ENCODE results near the gene SIAH2.

- TF ChIP-seq POLR2A (IDR thresholded peaks at IDR 0.05) (no peak), EP300 (IDR thresholded peaks at IDR 0.05) (no peak)
- TF ChIP-seq, protein P1, sequence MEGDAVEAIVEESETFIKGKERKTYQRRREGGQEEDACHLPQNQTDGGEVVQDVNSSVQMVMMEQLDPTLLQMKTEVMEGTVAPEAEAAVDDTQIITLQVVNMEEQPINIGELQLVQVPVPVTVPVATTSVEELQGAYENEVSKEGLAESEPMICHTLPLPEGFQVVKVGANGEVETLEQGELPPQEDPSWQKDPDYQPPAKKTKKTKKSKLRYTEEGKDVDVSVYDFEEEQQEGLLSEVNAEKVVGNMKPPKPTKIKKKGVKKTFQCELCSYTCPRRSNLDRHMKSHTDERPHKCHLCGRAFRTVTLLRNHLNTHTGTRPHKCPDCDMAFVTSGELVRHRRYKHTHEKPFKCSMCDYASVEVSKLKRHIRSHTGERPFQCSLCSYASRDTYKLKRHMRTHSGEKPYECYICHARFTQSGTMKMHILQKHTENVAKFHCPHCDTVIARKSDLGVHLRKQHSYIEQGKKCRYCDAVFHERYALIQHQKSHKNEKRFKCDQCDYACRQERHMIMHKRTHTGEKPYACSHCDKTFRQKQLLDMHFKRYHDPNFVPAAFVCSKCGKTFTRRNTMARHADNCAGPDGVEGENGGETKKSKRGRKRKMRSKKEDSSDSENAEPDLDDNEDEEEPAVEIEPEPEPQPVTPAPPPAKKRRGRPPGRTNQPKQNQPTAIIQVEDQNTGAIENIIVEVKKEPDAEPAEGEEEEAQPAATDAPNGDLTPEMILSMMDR (IDR thresholded peaks at IDR 0.05), result no peak
These were observed 42.4 kb upstream of the SIAH2 start for GRCh38 chr3:150805354-150805753.

Data from ovary (tissue), 3 donors.